DOHH2 (cell line): ENCODE results near the gene CNTN4.

ENCODE experiments used
- H3F3A ChIP-seq: fragments of 200-600 bp; sonication (generic), shearing (Covaris generic); 2 replicates; pipeline ENCODE4 v1.6.0; 2016; ENCODE audit warnings: antibody characterized with exemption, mild to moderate bottlenecking; ENCODE audit not compliant: control insufficient read depth, insufficient read depth
- H3K27ac ChIP-seq: fragments of 200-600 bp; sonication (generic); 2 replicates; pipeline ENCODE4 v1.5.1; 2014; ENCODE audit warnings: low read depth, mild to moderate bottlenecking, low read length, moderate library complexity
- H3K27me3 ChIP-seq: fragments of 200-600 bp; sonication (generic); 2 replicates; pipeline ENCODE4 v1.6.1; 2014; ENCODE audit warnings: mild to moderate bottlenecking, low read length, mixed read lengths; ENCODE audit not compliant: control insufficient read depth
- H3K36me3 ChIP-seq: fragments of 200-600 bp; sonication (generic); 2 replicates; pipeline ENCODE4 v1.6.1; 2014; ENCODE audit warnings: mild to moderate bottlenecking, low read length, moderate library complexity, mixed read lengths; ENCODE audit not compliant: control insufficient read depth
- H3K4me1 ChIP-seq: fragments of 200-600 bp; sonication (generic); 2 replicates; pipeline ENCODE4 v1.6.1; 2014; ENCODE audit warnings: mild to moderate bottlenecking, low read length, mixed read lengths; ENCODE audit not compliant: control insufficient read depth
- H3K4me2 ChIP-seq: fragments of 200-600 bp; sonication (generic); 2 replicates; pipeline ENCODE4 v1.6.0; 2014; ENCODE audit warnings: mild to moderate bottlenecking, low read length, moderate library complexity
- H3K4me3 ChIP-seq: fragments of 200-600 bp; sonication (generic); 2 replicates; pipeline ENCODE4 v1.5.1; 2014; ENCODE audit warnings: mild to moderate bottlenecking, low read length, mixed read lengths
- H3K79me2 ChIP-seq: fragments of 200-600 bp; sonication (generic); 2 replicates; pipeline ENCODE4 v1.6.1; 2014; ENCODE audit warnings: mild to moderate bottlenecking, low read length, mixed read lengths; ENCODE audit not compliant: control insufficient read depth
- H3K9me2 ChIP-seq: fragments of 200-600 bp; sonication (generic); replicated peaks from 2 replicates; pipeline ENCODE4 v1.6.1; 2014; ENCODE audit warnings: mild to moderate bottlenecking, low read length, mixed read lengths; ENCODE audit not compliant: control insufficient read depth
- H3K9me3 ChIP-seq: fragments of 200-600 bp; sonication (generic); 2 replicates; pipeline ENCODE4 v1.6.1; 2014; ENCODE audit warnings: antibody characterized with exemption, low read length, mixed read lengths; ENCODE audit not compliant: control insufficient read depth, insufficient read depth
- H4K20me1 ChIP-seq: fragments of 200-600 bp; sonication (generic); 2 replicates; pipeline ENCODE4 v1.6.0; 2014; ENCODE audit warnings: low read depth, mild to moderate bottlenecking, antibody characterized with exemption, low read length, moderate library complexity; ENCODE audit not compliant: control insufficient read depth, insufficient read depth
- EZH2phosphoT487 ChIP-seq: fragments of 200-600 bp; sonication (generic); IDR thresholded peaks from 2 replicates; pipeline ENCODE4 v1.6.1; 2017; ENCODE audit warnings: borderline replicate concordance, mild to moderate bottlenecking, antibody characterized with exemption, low read length, moderate library complexity, mixed read lengths
- TF ChIP-seq, protein P1 (sequence below): fragments of 200-600 bp; sonication (generic); IDR thresholded peaks from one replicate; pipeline ENCODE4 v1.5.1; 2014; ENCODE audit warnings: antibody characterized with exemption, mild to moderate bottlenecking, low read depth, low read length; ENCODE audit not compliant: poor library complexity, severe bottlenecking

CNTN4 gene

GRCh38 chr3:2653706-2654105 is 555.0 kb downstream of the CNTN4 start:
- Histone ChIP-seq H4K20me1 (no peaks in the 10 kb centered on the region), H3K4me1 (no peaks in the 10 kb centered on the region), H3K36me3 (no peaks in the 10 kb centered on the region), H3K27ac (no peak overlapping the region), H3K4me2 (no peak overlapping the region), H3K27me3 (no peaks in the 10 kb centered on the region), H3K79me2 (no peaks in the 10 kb centered on the region), H3K4me3 (no peak overlapping the region), H3K9me3 (no peaks in the 10 kb centered on the region), H3K9me2 (no peaks in the 10 kb centered on the region), H3F3A (no peaks in the 10 kb centered on the region)
- TF ChIP-seq EZH2phosphoT487, result no peak
- TF ChIP-seq, protein P1, sequence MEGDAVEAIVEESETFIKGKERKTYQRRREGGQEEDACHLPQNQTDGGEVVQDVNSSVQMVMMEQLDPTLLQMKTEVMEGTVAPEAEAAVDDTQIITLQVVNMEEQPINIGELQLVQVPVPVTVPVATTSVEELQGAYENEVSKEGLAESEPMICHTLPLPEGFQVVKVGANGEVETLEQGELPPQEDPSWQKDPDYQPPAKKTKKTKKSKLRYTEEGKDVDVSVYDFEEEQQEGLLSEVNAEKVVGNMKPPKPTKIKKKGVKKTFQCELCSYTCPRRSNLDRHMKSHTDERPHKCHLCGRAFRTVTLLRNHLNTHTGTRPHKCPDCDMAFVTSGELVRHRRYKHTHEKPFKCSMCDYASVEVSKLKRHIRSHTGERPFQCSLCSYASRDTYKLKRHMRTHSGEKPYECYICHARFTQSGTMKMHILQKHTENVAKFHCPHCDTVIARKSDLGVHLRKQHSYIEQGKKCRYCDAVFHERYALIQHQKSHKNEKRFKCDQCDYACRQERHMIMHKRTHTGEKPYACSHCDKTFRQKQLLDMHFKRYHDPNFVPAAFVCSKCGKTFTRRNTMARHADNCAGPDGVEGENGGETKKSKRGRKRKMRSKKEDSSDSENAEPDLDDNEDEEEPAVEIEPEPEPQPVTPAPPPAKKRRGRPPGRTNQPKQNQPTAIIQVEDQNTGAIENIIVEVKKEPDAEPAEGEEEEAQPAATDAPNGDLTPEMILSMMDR, result no peak

GRCh38 chr3:2655229-2655701 is 556.6 kb downstream of the CNTN4 start:
- Histone ChIP-seq H3K4me1 (no peaks in the 10 kb centered on the region), H3K36me3 (no peaks in the 10 kb centered on the region), H3K4me3 (no peak overlapping the region), H3K9me2 (no peaks in the 10 kb centered on the region), H3K9me3 (no peaks in the 10 kb centered on the region), H3K79me2 (no peaks in the 10 kb centered on the region), H3K4me2 (no peak overlapping the region), H4K20me1 (no peaks in the 10 kb centered on the region), H3K27me3 (no peaks in the 10 kb centered on the region), H3K27ac (no peak overlapping the region), H3F3A (no peaks in the 10 kb centered on the region)
- TF ChIP-seq, protein P1, result no peak
- no peak for TF ChIP-seq EZH2phosphoT487

DNA sequence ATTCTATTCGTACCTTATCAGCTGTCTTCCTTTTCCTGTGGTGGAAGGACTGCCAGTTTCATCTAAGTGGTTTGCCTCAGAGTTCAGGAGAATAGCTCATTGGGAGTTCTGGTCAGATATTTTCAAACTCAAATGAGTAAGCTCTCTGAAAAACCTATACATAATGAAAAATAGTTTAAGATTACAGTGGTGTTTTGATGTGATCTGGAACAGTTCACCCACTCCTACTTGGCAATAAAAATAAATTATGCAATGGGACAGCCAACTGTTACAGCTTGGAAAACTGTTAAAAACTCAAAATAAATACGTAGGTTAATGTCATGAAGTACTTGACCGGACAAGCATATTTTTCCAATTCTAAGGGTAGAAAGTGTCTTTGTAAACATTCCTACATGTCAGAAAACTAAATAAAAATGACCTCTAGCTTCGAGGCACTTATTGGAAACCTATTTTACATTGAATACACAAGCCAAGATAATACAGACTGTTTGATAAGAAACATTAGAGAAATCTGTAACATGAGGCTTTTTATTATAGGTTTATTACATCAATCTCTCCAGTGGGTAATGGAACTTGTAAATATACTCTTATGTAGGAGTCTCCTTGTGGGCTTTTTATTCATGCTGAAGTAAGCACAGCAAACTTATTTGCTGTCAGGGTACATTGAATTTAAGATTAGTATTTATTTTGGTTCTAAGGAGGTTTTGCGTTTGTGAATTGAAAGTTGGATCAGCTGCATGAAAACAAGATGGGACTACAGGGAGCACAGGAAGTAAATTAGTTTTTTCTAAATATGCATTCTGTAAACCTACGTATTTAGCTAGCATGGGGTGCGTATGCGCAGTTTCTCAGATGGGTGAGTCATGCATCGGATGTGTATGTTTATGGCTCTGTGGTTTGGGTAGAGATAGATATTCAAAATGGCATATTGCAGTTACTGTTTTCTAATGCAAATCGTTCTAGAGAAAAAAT is 558.4 kb downstream of the CNTN4 start:
- H3K79me2 ChIP-seq, result no peaks in the 10 kb centered on the region
- no peak for TF ChIP-seq EZH2phosphoT487
- TF ChIP-seq, protein P1, result no peak

More for the DNA sequence above, 558.4 kb downstream of the CNTN4 start:
- no peaks in the 10 kb centered on the region for H3K4me1 ChIP-seq
- H3K9me2 ChIP-seq, result no peaks in the 10 kb centered on the region
- no peak overlapping the region for H3K4me3 ChIP-seq
- no peaks in the 10 kb centered on the region for H3F3A ChIP-seq
- no peak overlapping the region for H3K27ac ChIP-seq
- H3K9me3 ChIP-seq, result no peaks in the 10 kb centered on the region
- no peak overlapping the region for H3K4me2 ChIP-seq
- H3K27me3 ChIP-seq, result no peaks in the 10 kb centered on the region
- no peaks in the 10 kb centered on the region for H4K20me1 ChIP-seq
- no peaks in the 10 kb centered on the region for H3K36me3 ChIP-seq
